Muscle layer of duodenum (tissue), 2 donors: Measurements from ENCODE around the gene PDGFA.

Experiments
- H3K27ac ChIP-seq: one replicate; pipeline ENCODE4 v1.7.0; 2013; ENCODE audit warnings: mild to moderate bottlenecking, low read length
- H3K27me3 ChIP-seq: one replicate; pipeline ENCODE4 v1.7.0; 2013; ENCODE audit warnings: low read depth, mild to moderate bottlenecking, control low read depth, low read length
- H3K36me3 ChIP-seq, 2 donors: one replicate each; pipeline ENCODE4 v1.7.0; 2013; ENCODE audit warnings: low read length in 2 of 2, control low read depth in 1 of 2, mild to moderate bottlenecking in 1 of 2; ENCODE audit not compliant: insufficient read depth in 2 of 2, control insufficient read depth in 1 of 2
- H3K4me1 ChIP-seq, 2 donors: one replicate each; pipeline ENCODE4 v1.7.0; 2013; ENCODE audit warnings: low read length in 2 of 2, mild to moderate bottlenecking in 2 of 2, control low read depth in 1 of 2, moderate library complexity in 1 of 2; ENCODE audit not compliant: insufficient read depth in 2 of 2, control insufficient read depth in 1 of 2
- H3K4me3 ChIP-seq, 2 donors: one replicate each; pipeline ENCODE4 v1.7.0; 2013; ENCODE audit warnings: low read length in 2 of 2, low read depth in 1 of 2, mild to moderate bottlenecking in 1 of 2
- H3K9me3 ChIP-seq, 2 donors: one replicate each; pipeline ENCODE4 v1.7.0; 2013; ENCODE audit warnings: low read length in 2 of 2, control low read depth in 1 of 2, mild to moderate bottlenecking in 1 of 2; ENCODE audit not compliant: control insufficient read depth in 1 of 2
- donor health status: healthy.

Gene PDGFA

DNA sequence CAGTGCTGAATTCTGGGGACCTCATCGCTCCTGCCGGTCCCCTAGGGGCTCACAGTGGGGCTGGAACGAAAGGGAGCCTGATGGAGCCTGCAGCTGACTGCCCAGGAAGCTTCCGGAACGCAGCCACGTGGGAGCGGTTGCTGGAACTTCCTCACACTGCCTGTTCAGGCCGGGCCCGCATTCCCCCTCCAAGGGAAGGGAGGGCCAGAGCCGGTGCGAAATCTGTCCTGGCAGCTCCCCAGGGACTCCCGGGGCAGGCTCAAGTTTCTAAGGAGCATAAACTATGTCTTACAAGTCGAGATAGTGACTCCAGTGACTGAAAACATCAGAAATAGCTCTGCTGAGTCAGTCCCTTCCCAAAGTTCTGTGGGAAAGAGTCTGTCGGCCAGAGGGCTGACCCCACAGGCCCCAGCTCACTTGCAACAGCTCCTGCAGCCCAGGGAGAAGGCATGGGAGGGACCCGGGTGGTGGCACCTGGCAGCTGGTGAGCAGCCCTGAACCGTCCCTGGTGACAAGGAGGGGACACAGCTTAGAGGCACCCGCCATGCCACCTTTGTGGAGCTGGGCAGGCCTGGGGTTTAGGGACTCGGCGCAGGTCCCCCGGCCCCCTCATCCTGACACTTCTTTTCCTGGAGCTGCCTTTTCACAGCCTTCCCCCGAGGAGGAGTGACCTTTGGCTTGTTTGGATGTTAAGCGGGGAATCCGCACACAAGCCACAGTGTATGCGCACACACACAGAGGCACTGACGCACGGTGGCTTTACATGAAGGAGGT, 47.6 kb downstream of the PDGFA start:
- Histone ChIP-seq H3K36me3 (no peaks in the 10 kb centered on the region), H3K4me3 (no peak overlapping the region), H3K27ac (no peak overlapping the region)

DNA sequence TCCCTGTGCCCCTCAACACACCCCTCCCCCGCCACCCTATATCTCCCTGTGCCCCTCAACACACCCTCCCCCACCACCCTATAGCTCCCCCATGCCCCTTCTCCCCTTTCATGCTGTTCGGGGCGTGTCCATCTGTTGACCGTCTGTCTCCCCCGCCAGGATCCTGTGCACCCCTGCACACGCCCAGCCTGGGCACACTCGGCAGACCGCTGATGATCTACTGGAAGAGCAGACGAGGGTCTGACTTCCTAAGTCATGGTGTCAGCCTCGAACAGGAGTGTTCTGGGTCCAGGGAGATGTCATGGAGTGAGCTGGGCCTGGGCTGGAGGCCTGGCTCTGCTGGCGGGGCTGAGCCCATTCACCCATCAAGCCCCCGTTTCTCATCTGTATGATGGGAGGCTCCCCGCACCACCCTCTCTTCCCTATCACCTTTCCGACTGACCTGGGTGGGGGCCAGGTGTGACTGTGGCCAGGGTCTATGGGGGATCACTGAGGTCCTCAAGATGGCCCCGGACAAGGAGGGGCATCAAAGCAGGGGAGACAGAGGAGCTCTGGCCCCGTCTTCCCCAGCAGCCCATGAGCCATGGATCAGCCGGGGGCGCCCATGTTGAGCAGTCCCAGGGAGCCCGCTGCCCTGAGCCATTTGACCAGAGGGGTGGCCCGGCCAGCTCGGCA, 48.3 kb downstream of the PDGFA start:
- H3K4me1 ChIP-seq = peaks cover 0 to 4% of the 10 kb centered on the region in 2 donors
- peaks cover 0 to 7% of the 10 kb centered on the region in 2 donors for H3K9me3 ChIP-seq
- no peaks in the 10 kb centered on the region for H3K36me3 ChIP-seq
- no peak overlapping the region for H3K4me3 ChIP-seq
- no peak overlapping the region for H3K27ac ChIP-seq
- H3K27me3 ChIP-seq = no peaks in the 10 kb centered on the region

More for the DNA sequence above, 47.6 kb downstream of the PDGFA start:
- H3K9me3 ChIP-seq = peaks cover 0 to 7% of the 10 kb centered on the region in 2 donors
- H3K4me1 ChIP-seq = peaks cover 0 to 4% of the 10 kb centered on the region in 2 donors
- H3K27me3 ChIP-seq = no peaks in the 10 kb centered on the region

DNA sequence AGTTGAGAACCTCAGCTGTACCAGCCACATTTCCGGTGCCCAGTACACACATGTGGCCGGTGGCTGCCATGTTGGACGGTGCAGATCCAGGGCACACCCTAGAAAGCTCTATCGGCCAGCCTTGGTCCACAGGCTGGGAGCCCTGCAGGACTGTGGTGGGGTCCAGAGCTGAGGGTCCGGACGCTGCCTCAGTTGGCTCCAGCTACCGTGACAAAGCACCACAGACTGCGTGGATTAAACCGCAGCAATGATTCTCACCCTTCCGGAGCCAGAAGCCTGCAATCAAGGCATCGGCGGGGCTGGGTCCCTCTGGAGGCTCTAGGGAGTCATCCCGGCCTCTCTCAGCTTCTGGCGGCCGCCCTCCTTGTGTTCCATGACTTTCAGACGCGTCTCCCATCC, 50.1 kb downstream of the PDGFA start:
- no peak overlapping the region for H3K4me3 ChIP-seq
- H3K27ac ChIP-seq = no peak overlapping the region
- H3K9me3 ChIP-seq = peaks cover 0 to 3% of the 10 kb centered on the region in 2 donors
- no peaks in the 10 kb centered on the region for H3K27me3 ChIP-seq
- no peaks in the 10 kb centered on the region for H3K36me3 ChIP-seq
- H3K4me1 ChIP-seq = peaks cover 0 to 8% of the 10 kb centered on the region in 2 donors

DNA sequence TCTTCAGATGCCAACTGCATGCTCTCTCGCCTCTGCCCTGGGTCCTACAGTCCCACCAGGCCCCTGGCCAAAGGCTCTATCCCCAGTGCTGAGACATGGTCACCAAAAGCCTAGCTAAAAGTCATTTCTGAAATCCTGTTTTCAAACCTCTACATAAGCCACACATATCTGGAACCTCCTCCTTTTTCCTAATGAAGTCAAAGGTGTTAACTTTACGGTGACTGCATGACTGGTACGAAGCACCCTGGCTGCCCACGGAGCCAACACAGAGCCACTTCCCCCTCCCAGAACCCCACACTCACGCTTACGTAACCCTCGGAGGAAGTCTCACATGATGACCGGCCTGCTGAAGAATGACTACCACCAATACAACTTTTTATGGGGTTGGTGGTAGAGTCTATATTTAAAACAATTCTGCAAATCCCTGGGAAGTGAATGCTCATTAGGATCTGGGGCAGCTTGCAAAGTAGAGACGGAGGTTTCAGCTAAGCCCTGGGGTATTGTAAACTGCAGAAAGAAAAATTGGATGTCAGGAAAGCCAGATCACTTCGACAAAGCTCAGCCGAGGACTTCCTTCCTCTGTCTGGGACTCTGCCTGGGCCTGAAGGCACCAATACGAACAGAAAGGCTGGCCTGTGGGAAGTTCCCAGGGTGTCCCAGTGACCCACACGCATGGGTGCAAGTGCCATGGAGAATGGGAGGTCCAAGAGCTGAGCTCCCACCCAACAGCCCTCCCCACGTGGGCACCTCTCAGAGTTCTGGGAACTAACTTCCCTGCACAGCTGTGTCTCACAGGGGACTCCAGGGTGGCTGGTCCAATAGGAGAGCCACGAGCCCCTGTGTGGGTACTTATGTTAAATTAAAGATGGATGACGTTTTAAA, 50.7 kb downstream of the PDGFA start:
- H3K4me1 ChIP-seq = peaks cover 0 to 11% of the 10 kb centered on the region in 2 donors
- no peaks in the 10 kb centered on the region for H3K9me3 ChIP-seq
- no peak overlapping the region for H3K27ac ChIP-seq
- no peaks in the 10 kb centered on the region for H3K27me3 ChIP-seq
- H3K4me3 ChIP-seq = no peak overlapping the region
- no peaks in the 10 kb centered on the region for H3K36me3 ChIP-seq

DNA sequence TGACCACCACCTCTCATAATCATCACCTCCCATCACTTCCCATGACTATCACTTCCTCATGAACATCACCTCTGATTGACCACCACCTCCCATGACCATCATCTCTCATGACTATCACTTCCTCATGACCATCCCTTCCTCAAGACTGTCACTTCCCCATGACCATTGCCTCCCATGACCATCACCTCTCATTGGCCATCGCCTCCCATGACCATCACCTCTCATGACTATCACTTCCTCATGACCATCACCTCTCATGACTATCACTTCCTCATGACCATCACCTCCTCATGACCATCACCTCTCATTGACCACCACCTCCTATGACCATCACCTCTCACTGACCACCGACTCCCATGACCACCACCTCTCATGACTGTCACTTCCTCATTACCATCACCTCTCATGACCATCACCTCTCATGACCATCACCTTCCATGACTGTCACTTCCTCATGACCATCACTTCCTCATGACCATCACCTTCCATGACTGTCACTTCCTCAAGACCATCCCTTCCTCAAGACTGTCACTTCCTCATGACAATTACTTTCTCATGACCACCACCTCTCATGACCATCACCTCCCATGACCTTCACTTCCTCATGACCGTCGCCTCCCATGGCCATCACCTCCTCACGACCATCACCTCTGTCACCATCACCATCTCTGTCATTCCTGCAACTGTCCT, 51.6 kb downstream of the PDGFA start:
- H3K9me3 ChIP-seq = no peaks in the 10 kb centered on the region
- no peak overlapping the region for H3K4me3 ChIP-seq
- no peaks in the 10 kb centered on the region for H3K27me3 ChIP-seq
- H3K36me3 ChIP-seq = no peaks in the 10 kb centered on the region
- no peak overlapping the region for H3K27ac ChIP-seq
- H3K4me1 ChIP-seq = peaks cover 0 to 11% of the 10 kb centered on the region in 2 donors

DNA sequence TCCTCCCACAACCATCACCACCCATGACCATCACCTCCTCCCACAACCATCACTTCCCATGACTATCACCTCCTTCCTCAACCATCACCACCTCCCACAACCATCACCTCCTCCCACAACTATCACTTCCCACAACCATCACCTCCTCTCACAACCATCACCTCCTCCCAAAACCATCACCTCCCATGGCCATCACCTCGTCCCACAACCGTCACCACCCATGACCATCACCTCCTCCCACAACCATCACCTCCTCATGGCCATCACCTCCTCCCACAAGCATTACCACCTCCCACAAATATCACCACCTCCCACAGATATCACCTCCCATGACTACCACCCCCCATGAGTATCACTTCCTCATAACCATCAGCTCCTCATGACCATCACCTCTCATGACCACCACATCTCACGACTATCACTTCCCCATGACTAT, 52.2 kb downstream of the PDGFA start:
- no peak overlapping the region for H3K27ac ChIP-seq
- H3K36me3 ChIP-seq = no peaks in the 10 kb centered on the region
- no peaks in the 10 kb centered on the region for H3K9me3 ChIP-seq
- no peaks in the 10 kb centered on the region for H3K27me3 ChIP-seq
- H3K4me3 ChIP-seq = no peak overlapping the region
- peaks cover 0 to 11% of the 10 kb centered on the region in 2 donors for H3K4me1 ChIP-seq

DNA sequence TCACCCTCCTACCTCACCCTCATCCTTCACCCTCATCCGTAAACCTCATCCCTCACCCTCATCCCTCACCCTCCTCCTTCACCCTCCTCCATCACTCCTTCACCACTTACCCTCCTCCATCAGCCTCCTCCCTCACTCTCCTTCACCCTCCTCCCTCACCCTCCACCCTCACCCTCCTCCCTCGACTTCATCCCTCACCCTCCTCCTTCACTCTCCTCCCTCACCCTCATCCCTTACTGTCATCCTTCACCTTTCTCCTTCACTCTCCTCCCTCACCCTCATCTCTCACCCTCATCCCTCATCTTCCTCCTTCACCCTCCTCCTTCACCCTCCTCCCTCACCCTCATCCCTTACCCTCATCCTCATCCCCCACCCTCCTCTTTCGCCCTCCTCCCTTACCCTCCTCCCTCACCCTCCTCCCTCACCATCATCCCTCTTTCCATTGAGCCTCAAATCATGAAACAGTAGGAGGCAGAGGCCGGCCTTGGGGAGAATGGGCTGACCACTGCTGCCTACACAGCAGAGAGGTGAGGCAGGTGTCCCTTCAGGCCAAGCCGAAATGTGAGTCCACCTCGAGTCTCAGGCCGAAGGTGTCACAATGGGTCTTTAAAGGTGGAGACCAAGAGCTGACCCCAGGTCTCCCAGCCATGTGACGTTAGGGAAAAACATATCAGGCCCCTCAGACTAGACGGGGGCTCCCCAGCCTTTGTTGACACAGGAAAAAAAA, 53.0 kb downstream of the PDGFA start:
- H3K27me3 ChIP-seq = no peaks in the 10 kb centered on the region
- no peaks in the 10 kb centered on the region for H3K9me3 ChIP-seq

DNA sequence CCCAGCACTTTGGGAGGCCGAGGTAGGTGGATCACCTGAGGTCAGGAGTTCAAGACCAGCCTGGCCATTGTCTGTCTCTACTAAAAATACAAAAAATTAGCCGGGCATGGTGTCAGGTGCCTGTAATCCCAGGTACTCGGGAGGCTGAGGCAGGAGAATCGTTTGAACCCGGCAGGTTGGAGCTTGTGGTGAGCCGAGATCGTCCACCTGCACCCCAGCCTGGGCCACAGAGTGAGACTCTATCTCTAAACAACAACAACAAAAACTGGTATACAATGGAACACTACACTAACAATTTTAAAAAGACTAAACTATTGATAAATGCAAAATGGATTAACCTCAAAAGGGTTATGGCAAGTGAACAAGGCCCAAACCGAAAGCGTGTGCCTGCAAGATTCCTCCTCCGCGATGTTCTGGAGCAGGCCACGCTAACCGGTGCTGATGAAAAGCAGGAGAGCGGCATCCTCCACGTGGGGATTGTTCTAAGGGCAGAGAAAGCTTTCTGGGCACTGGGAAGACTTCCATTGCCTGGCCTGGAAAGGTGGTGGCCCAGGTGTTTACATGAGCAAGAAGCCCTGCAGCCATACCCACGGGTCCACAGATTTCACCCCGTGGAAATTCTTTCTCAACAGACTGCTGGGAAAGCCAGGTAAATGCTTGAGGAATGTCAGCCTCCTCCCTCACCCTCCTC, 53.8 kb downstream of the PDGFA start:
- no peaks in the 10 kb centered on the region for H3K36me3 ChIP-seq
- no peak overlapping the region for H3K27ac ChIP-seq
- H3K27me3 ChIP-seq = no peaks in the 10 kb centered on the region
- H3K4me1 ChIP-seq = peaks cover 0 to 10% of the 10 kb centered on the region in 2 donors
- H3K4me3 ChIP-seq = no peak overlapping the region
- H3K9me3 ChIP-seq = no peaks in the 10 kb centered on the region

More for the DNA sequence above, 53.0 kb downstream of the PDGFA start:
- no peaks in the 10 kb centered on the region for H3K36me3 ChIP-seq
- H3K4me3 ChIP-seq = no peak overlapping the region
- H3K4me1 ChIP-seq = peaks cover 0 to 8% of the 10 kb centered on the region in 2 donors
- no peak overlapping the region for H3K27ac ChIP-seq

DNA sequence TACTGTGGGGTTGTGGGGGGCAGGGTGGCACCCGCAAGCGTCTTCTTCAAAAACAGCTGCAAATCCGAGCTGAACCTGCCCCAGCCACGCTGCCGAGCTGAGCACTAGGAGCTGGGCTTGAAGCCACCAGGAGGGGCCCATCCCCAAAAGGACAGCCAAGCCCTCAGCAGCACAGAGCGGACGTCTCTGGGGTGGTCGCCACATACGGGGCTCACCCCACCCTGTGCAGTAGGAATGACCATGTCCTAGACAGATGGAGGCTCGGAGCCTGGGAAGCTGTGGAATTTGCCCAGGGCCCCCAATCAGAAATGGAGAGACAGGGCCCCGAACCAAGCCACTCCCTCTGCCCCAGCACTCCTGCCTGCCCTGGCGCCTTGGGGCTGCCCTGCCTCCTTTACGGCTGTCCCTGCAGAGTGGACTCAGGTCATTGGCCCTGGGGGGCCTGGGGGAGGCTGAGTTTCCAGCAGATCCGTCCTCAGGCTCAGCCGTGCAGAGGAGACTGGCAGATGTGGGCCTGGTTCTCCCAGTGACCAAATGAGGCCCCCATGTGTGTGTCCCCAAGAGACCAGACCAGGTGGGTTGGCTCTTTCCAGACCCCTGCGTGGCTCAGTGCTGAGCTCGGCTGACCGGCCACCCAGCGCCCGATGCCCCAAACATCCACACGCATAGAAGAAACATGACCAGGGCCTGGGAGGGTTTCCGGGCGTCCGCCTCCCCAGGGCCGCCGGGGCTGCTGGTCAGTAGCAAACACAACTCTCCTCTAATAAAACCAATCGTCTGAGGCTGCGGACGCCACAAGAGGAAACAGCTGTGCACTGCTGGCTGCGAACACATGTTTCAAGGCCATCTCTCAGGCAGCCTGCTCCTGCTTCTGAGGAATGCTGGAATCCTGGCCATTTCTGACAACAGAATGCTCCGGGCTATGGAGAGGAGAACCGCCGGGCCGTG, 54.9 kb downstream of the PDGFA start:
- Histone ChIP-seq H3K4me1 (peaks cover 0 to 22% of the 10 kb centered on the region in 2 donors), H3K27ac (no peak overlapping the region), H3K4me3 (no peak overlapping the region), H3K36me3 (no peaks in the 10 kb centered on the region), H3K9me3 (no peaks in the 10 kb centered on the region), H3K27me3 (no peaks in the 10 kb centered on the region)
